K562 (cell line): ENCODE data around the gene FNDC11. TPM values are rescaled to one million over a fixed set of nuclear protein-coding genes. Genes with fewer than 3 reads are reported as not detected.
A peak's percentile ranks its signal among the peaks of the same experiment; 100 is the strongest.

Source experiments
- ATAC-seq: fragments of 200-7000 bp; cut with Tn5 transposase; 3 replicates; pipeline ENCODE4 v1.9.1; 2020; ENCODE audit warnings: moderate library complexity
- BruUV-seq: library from RNA; stranded (reverse); fragments of 400-500 nt; replicated peaks from 2 replicates; lab custom pipeline; 2021; lab: Mats Ljungman, UMichigan
- CTCF ChIA-PET: fragments of 300-600 bp; formaldehyde crosslinking; extraction: SDS; loops from one replicate; lab custom pipeline; 2021; ENCODE audit warnings: low intra/inter-chr PET ratio; lab: Yijun Ruan, JAX
- POLR2A ChIA-PET: fragments of 300-600, 350-650 bp; sonication (Branson Sonifier 250); formaldehyde crosslinking; extraction: SDS; loops from one replicate; lab custom pipeline; 2021; ENCODE audit warnings: antibody characterized with exemption, inconsistent platforms; lab: Yijun Ruan, JAX
- DNase-seq, 4 experiments: peaks; one replicate each; pipeline versions ENCODE4 v3.0.0 to v3.0.0-alpha.2; 2011 to 2018; ENCODE audit warnings: low spot score in 3 of 4, mixed read lengths in 3 of 4; ENCODE audit errors: extremely low read depth in 1 of 4
- FAIRE-seq: peaks from 2 replicates; lab custom pipeline; 2011; peaks lifted over from hg19 to GRCh38; lab: Jason Lieb, UNC
- H2AFZ ChIP-seq: 2 replicates; pipeline ENCODE4 v1.6.0; 2011; ENCODE audit warnings: low read depth, low read length, control low read depth, inconsistent platforms
- H3K27ac ChIP-seq: fragments of 200-600 bp; 3 replicates; pipeline ENCODE4 v1.8.0; 2011; ENCODE audit warnings: low read depth, mild to moderate bottlenecking, control low read depth, inconsistent platforms, low read length, moderate library complexity, mixed read lengths; ENCODE audit errors: extremely low read depth
- H3K27me3 ChIP-seq, 2 experiments: fragments of 300-600 bp in 1 of 2; 2 replicates in 1 of 2; 3 replicates in 1 of 2; pipeline versions ENCODE4 v1.6.0 to v1.8.0; 2011; ENCODE audit warnings: inconsistent platforms in 2 of 2, low read length in 2 of 2, mild to moderate bottlenecking in 1 of 2, mixed read lengths in 1 of 2, moderate library complexity in 1 of 2; ENCODE audit not compliant: control insufficient read depth in 2 of 2, insufficient read depth in 2 of 2
- H3K36me3 ChIP-seq: fragments of 300-600 bp; 3 replicates; pipeline ENCODE4 v1.8.0; 2011; ENCODE audit warnings: mild to moderate bottlenecking, low read length, inconsistent platforms; ENCODE audit not compliant: control insufficient read depth, insufficient read depth
- H3K4me1 ChIP-seq, 2 experiments: fragments of 200-600 bp in 1 of 2; replicated peaks in 1 of 2; 2 replicates in 1 of 2; 3 replicates in 1 of 2; pipeline versions ENCODE4 v1.5.1 to v1.8.0; 2011; ENCODE audit warnings: inconsistent platforms in 2 of 2, low read length in 2 of 2, mild to moderate bottlenecking in 1 of 2, mixed read lengths in 1 of 2, moderate library complexity in 1 of 2; ENCODE audit not compliant: control insufficient read depth in 2 of 2, insufficient read depth in 2 of 2
- H3K4me2 ChIP-seq: 2 replicates; pipeline ENCODE4 v1.6.1; 2011; ENCODE audit warnings: low read length, control low read depth, inconsistent platforms, mixed read lengths; ENCODE audit not compliant: insufficient read depth
- H3K4me3 ChIP-seq: fragments of 200-600 bp; sonication (generic), shearing (Covaris generic); 2 replicates; pipeline ENCODE4 v1.5.1; 2016; ENCODE audit warnings: control low read depth, inconsistent platforms
- H3K79me2 ChIP-seq: fragments of 200-600 bp; 3 replicates; pipeline ENCODE4 v1.8.0; 2011; ENCODE audit warnings: low read length, inconsistent platforms; ENCODE audit not compliant: control insufficient read depth, insufficient read depth
- H3K9ac ChIP-seq, 2 experiments: 2 replicates each; pipeline versions ENCODE4 v1.6.0 to v1.6.1; 2011; ENCODE audit warnings: low read depth in 2 of 2, low read length in 2 of 2, control low read depth in 1 of 2, inconsistent platforms in 1 of 2, mild to moderate bottlenecking in 1 of 2, mixed read lengths in 1 of 2; ENCODE audit not compliant: insufficient read depth in 1 of 2
- H3K9me1 ChIP-seq: one replicate; pipeline ENCODE4 v1.6.0; 2011; ENCODE audit warnings: inconsistent platforms, mild to moderate bottlenecking, low read length, moderate library complexity; ENCODE audit not compliant: control insufficient read depth, insufficient read depth
- H3K9me3 ChIP-seq: replicated peaks from 2 replicates; pipeline ENCODE4 v1.5.1; 2011; ENCODE audit warnings: low read depth, low read length, inconsistent platforms; ENCODE audit not compliant: control insufficient read depth, insufficient read depth
- H4K20me1 ChIP-seq: replicated peaks from 2 replicates; pipeline ENCODE4 v1.6.1; 2011; ENCODE audit warnings: low read length, inconsistent platforms, mixed read lengths; ENCODE audit not compliant: control insufficient read depth, insufficient read depth
- ATF7 ChIP-seq: fragments of 450-650 bp; IDR thresholded peaks from 2 replicates; pipeline ENCODE4 v1.7.1; 2014; ENCODE audit warnings: mild to moderate bottlenecking, moderate library complexity
- CUX1 ChIP-seq: fragments of 200-800 bp; sonication (Bioruptor generic); IDR thresholded peaks from 2 replicates; pipeline ENCODE4 v1.6.1; 2016; ENCODE audit warnings: missing genetic modification characterization, missing compliant biosample characterization
- E2F8 ChIP-seq: fragments of 450-650 bp; IDR thresholded peaks from 2 replicates; pipeline ENCODE4 v1.7.1; 2018; ENCODE audit warnings: mild to moderate bottlenecking, low read depth; ENCODE audit not compliant: partially characterized antibody
- EP300 ChIP-seq: IDR thresholded peaks from 2 replicates; pipeline ENCODE4 v1.6.1; 2012; ENCODE audit warnings: low read length, improper control_type of control experiment
- FOXM1 ChIP-seq, 2 experiments: fragments of 450-650 bp in 1 of 2; sonication (generic) in 1 of 2; formaldehyde crosslinking in 1 of 2; IDR thresholded peaks; 2 replicates each; pipeline versions ENCODE4 v1.6.1 to v1.9.0; 2017 to 2022; ENCODE audit warnings: low read depth in 2 of 2, mild to moderate bottlenecking in 2 of 2, missing genetic modification reagents in 1 of 2, moderate library complexity in 1 of 2
- NCOA1 ChIP-seq: fragments of 450-650 bp; IDR thresholded peaks from 2 replicates; pipeline ENCODE4 v1.6.1; 2016; ENCODE audit warnings: low read depth
- PHF8 ChIP-seq: fragments of 200-600 bp; sonication (generic); IDR thresholded peaks from 2 replicates; pipeline ENCODE4 v1.6.1; 2012; ENCODE audit warnings: mixed run types, mild to moderate bottlenecking, inconsistent platforms, low read length, moderate library complexity, borderline replicate concordance
- POLR2G ChIP-seq: fragments of 200-400 bp; formaldehyde crosslinking; IDR thresholded peaks from 2 replicates; pipeline ENCODE4 v1.6.1; 2017; ENCODE audit warnings: low read depth, mild to moderate bottlenecking, antibody characterized with exemption, low read length, moderate library complexity
- SRSF9 ChIP-seq: fragments of 200-400 bp; formaldehyde crosslinking; IDR thresholded peaks from 2 replicates; pipeline ENCODE4 v1.6.1; 2017; ENCODE audit warnings: low read depth, low read length, borderline replicate concordance
- STAG1 ChIP-seq: sonication (generic); formaldehyde crosslinking; IDR thresholded peaks from 2 replicates; pipeline ENCODE4 v1.5.0; 2020; ENCODE audit warnings: missing genetic modification reagents, borderline replicate concordance
- USF2 ChIP-seq: sonication (generic); formaldehyde crosslinking; IDR thresholded peaks from 2 replicates; pipeline ENCODE4 v1.5.0; 2020; ENCODE audit warnings: missing genetic modification reagents
- ZNF140 ChIP-seq: fragments of 250-450 bp; sonication (Bioruptor Pico); IDR thresholded peaks from 2 replicates; pipeline ENCODE4 v1.8.0; 2021; ENCODE audit warnings: moderate library complexity, mild to moderate bottlenecking, inconsistent platforms
- ZNF764 ChIP-seq: fragments of 250-450 bp; sonication (Bioruptor Pico); IDR thresholded peaks from 2 replicates; pipeline ENCODE4 v1.4.0; 2020; ENCODE audit warnings: low read depth, mild to moderate bottlenecking, moderate library complexity
- WGBS: fragments of 100-300 bp; shearing (Covaris generic); methylation state at CpG from one replicate; pipeline ENCODE4 v1.1.6; 2016; ENCODE audit warnings: low coverage, mixed read lengths; ENCODE audit not compliant: insufficient coverage; ENCODE audit errors: missing lambda C conversion rate; 5-methylcytosine and 5-hydroxymethylcytosine counted together
- in situ Hi-C: fragments of 300-500 bp; cut with MboI; formaldehyde crosslinking; loops from 4 replicates; pipeline ENCODE4 v1.15.0; 2018; ENCODE audit warnings: inconsistent platforms, mixed read lengths
- intact Hi-C: fragments of 100-400 bp; cut with micrococcal nuclease; formaldehyde crosslinking; loops from 2 replicates; pipeline ENCODE4 v1.14.2; 2022
- polyA plus RNA-seq, 8 experiments: library from polyadenylated mRNA; depleted of rRNA in 4 of 8; stranded (reverse) in 5 of 8; unstranded in 3 of 8; fragments of >200 nt; fragmentation: Nextera tagmentation in 2 of 8; fragmentation: Illumina TruSeq in 1 of 8; extraction: Ambion mirVana in 2 of 8; extraction: Trizol in 1 of 8; gene quantifications; 2 replicates each; pipeline versions ENCODE4 v1.2.1 to v1.2.3, GENCODE V29; 2011 to 2014; ENCODE audit warnings: inconsistent platforms in 1 of 8, missing spikeins in 1 of 8
- total RNA-seq, 7 experiments: library from RNA; depleted of rRNA in 6 of 7; stranded (reverse); fragments of >200 nt in 6 of 7; fragmentation: Illumina TruSeq in 2 of 7; extraction: Trizol in 2 of 7; gene quantifications; 2 replicates each; pipeline versions ENCODE4 v1.2.1 to v1.2.3, GENCODE V29; 2011 to 2021; ENCODE audit warnings: low replicate concordance in 1 of 7

FNDC11 gene
- total and polyA plus RNA-seq, 9 of the 15 experiments (the other 6 are each of a cell fraction or from before 2014, with no cell fraction given) = 0.08 to 2.3 (median 0.64) TPM; not detected in 2

GRCh38 chr20:63522981-63523611 is 30.9 kb upstream of the FNDC11 start:
- DNase-seq (no peak), FAIRE-seq (no peak), ATAC-seq (no peak)
- BruUV-seq = no TSS peak
- no peak overlapping the region for H3K27ac ChIP-seq
- no peak overlapping the region for H3K4me3 ChIP-seq
- no peak overlapping the region for H3K9ac ChIP-seq
- 95% methylated on average over 10 of the region's 11 CpGs for WGBS
- H3K4me2 ChIP-seq = no peak overlapping the region
- peaks cover 11 to 14% of the 10 kb centered on the region in 2 experiments; a peak in 4 of 5 replicates for H3K27me3 ChIP-seq
- H2AFZ ChIP-seq = no peak overlapping the region
- peaks cover 14% of the 10 kb centered on the region for H3K79me2 ChIP-seq
- no peaks in the 10 kb centered on the region for H3K9me1 ChIP-seq
- in situ Hi-C loops = no loop called here
- intact Hi-C loops = no loop called here
- peaks cover 10 to 50% of the 10 kb centered on the region in 2 experiments for H3K4me1 ChIP-seq
- ChIA-PET POLR2A (interaction anchor here (0.6 to 4.0 kb wide), 9 partner anchors 9 to 183 kb away, joined by 3 to 27 read pairs (median 4); partner anchors contain the start of genes RTEL1 and STMN3), CTCF (no interaction called here)
- peaks cover 7% of the 10 kb centered on the region for H3K9me3 ChIP-seq
- peaks cover 23% of the 10 kb centered on the region; the same call in 2 of the 3 replicates for H3K36me3 ChIP-seq
- no peaks in the 10 kb centered on the region for H4K20me1 ChIP-seq
- TF ChIP-seq USF2 (no peak), E2F8 (no peak), POLR2G (peak; percentile 70), PHF8 (no peak), ZNF140 (CRISPR knock-in tag) (no peak), FOXM1 (IDR thresholded peaks at IDR 0.05; ENCODE audit: low read depth) (no peak), FOXM1 (CRISPR knock-in tag; IDR thresholded peaks at IDR 0.05; ENCODE audit: low read depth) (no peak), EP300 (no peak), ATF7 (no peak), SRSF9 (no peak), ZNF764 (CRISPR knock-in tag) (no peak), NCOA1 (no peak), STAG1 (CRISPR knock-in tag) (no peak), CUX1 (CRISPR knock-in tag) (no peak)
